DND-41 (cell line): ENCODE results near the gene TRAPPC2.

Experiments used
- ATAC-seq: fragments of 200-7000 bp; cut with Tn5 transposase; 3 replicates; pipeline ENCODE4 v1.9.1; 2021; ENCODE audit warnings: low read depth; ENCODE audit not compliant: insufficient read depth
- DNase-seq: peaks from one replicate; pipeline ENCODE4 v3.0.0-alpha.2; 2020
- H2AFZ ChIP-seq: 2 replicates; pipeline ENCODE4 v1.6.0; 2012; ENCODE audit warnings: low read depth, low read length
- H3K27ac ChIP-seq: 2 replicates; pipeline ENCODE4 v1.5.1; 2012; ENCODE audit warnings: low read length, inconsistent platforms
- H3K27me3 ChIP-seq: fragments of 200-600 bp; sonication (generic); 2 replicates; pipeline ENCODE4 v1.6.0; 2012; ENCODE audit warnings: low read length, mild to moderate bottlenecking, inconsistent platforms; ENCODE audit not compliant: insufficient read depth, poor library complexity
- H3K36me3 ChIP-seq: 2 replicates; pipeline ENCODE4 v1.5.1; 2012; ENCODE audit warnings: low read length, inconsistent platforms; ENCODE audit not compliant: insufficient read depth
- H3K4me1 ChIP-seq: 2 replicates; pipeline ENCODE4 v1.5.1; 2012; ENCODE audit warnings: mild to moderate bottlenecking, low read length; ENCODE audit not compliant: insufficient read depth
- H3K4me2 ChIP-seq: 2 replicates; pipeline ENCODE4 v1.6.0; 2012; ENCODE audit warnings: mild to moderate bottlenecking, moderate library complexity, low read length, inconsistent platforms; ENCODE audit not compliant: insufficient read depth
- H3K4me3 ChIP-seq, 2 experiments: fragments of 200-600 bp in 1 of 2; shearing (Covaris generic) in 1 of 2; 2 replicates each; pipeline ENCODE4 v1.5.1; 2012 to 2016; ENCODE audit warnings: inconsistent platforms in 2 of 2, low read length in 2 of 2, mild to moderate bottlenecking in 2 of 2, low read depth in 1 of 2, moderate library complexity in 1 of 2
- H3K79me2 ChIP-seq: 2 replicates; pipeline ENCODE4 v1.6.0; 2012; ENCODE audit warnings: low read length, inconsistent platforms; ENCODE audit not compliant: insufficient read depth
- H3K9ac ChIP-seq: 2 replicates; pipeline ENCODE4 v1.6.0; 2012; ENCODE audit warnings: low read depth, mild to moderate bottlenecking, inconsistent platforms, low read length, moderate library complexity
- H3K9me3 ChIP-seq: 2 replicates; pipeline ENCODE4 v1.5.1; 2012; ENCODE audit warnings: low read length, moderate library complexity, mild to moderate bottlenecking, inconsistent platforms; ENCODE audit not compliant: insufficient read depth, severe bottlenecking
- H4K20me1 ChIP-seq: 2 replicates; pipeline ENCODE4 v1.6.0; 2012; ENCODE audit warnings: low read length; ENCODE audit not compliant: insufficient read depth
- EZH2 ChIP-seq: IDR thresholded peaks from 3 replicates; pipeline ENCODE4 v1.6.1; 2012; ENCODE audit warnings: borderline replicate concordance, low read depth, mild to moderate bottlenecking, moderate library complexity, low read length, inconsistent platforms; ENCODE audit not compliant: severe bottlenecking
- TF ChIP-seq, protein P1 (sequence below): IDR thresholded peaks from 2 replicates; pipeline ENCODE4 v1.5.1; 2012; ENCODE audit warnings: borderline replicate concordance, low read length, moderate library complexity, mild to moderate bottlenecking; ENCODE audit not compliant: poor library complexity, severe bottlenecking; ENCODE audit errors: extremely low read depth

TRAPPC2 gene

DNA sequence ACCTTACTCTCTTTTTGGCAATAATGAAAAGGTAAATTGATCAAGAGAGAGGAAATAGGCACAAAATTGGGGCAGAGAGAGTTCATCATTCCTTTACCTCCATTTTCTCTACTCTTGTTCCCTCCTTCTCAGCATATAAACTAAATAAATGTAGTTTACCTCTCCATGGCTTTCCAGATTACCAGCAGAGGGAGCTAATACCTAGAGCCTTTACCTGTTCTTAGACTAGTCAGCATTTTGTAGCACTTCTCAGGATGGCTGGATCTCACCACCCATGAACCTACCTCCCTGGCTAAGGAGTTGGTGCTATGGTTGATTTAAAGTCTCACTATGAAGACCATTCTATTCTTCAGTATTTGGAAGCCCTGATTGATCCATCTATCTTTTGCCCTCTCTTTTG lies 15.8 kb upstream of the TRAPPC2 start:
- DNase-seq (no peak), ATAC-seq (peak; percentile 70)
- Histone ChIP-seq H2AFZ (no peak overlapping the region), H3K79me2 (no peaks in the 10 kb centered on the region), H3K4me3 (no peak overlapping the region), H4K20me1 (no peaks in the 10 kb centered on the region), H3K27ac (no peak overlapping the region), H3K4me1 (no peaks in the 10 kb centered on the region), H3K4me2 (no peak overlapping the region), H3K27me3 (no peaks in the 10 kb centered on the region), H3K9me3 (no peaks in the 10 kb centered on the region), H3K36me3 (peaks cover 55% of the 10 kb centered on the region), H3K9ac (no peak overlapping the region)
- TF ChIP-seq, protein P1, sequence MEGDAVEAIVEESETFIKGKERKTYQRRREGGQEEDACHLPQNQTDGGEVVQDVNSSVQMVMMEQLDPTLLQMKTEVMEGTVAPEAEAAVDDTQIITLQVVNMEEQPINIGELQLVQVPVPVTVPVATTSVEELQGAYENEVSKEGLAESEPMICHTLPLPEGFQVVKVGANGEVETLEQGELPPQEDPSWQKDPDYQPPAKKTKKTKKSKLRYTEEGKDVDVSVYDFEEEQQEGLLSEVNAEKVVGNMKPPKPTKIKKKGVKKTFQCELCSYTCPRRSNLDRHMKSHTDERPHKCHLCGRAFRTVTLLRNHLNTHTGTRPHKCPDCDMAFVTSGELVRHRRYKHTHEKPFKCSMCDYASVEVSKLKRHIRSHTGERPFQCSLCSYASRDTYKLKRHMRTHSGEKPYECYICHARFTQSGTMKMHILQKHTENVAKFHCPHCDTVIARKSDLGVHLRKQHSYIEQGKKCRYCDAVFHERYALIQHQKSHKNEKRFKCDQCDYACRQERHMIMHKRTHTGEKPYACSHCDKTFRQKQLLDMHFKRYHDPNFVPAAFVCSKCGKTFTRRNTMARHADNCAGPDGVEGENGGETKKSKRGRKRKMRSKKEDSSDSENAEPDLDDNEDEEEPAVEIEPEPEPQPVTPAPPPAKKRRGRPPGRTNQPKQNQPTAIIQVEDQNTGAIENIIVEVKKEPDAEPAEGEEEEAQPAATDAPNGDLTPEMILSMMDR: peak; percentile 57
- no peak for TF ChIP-seq EZH2

DNA sequence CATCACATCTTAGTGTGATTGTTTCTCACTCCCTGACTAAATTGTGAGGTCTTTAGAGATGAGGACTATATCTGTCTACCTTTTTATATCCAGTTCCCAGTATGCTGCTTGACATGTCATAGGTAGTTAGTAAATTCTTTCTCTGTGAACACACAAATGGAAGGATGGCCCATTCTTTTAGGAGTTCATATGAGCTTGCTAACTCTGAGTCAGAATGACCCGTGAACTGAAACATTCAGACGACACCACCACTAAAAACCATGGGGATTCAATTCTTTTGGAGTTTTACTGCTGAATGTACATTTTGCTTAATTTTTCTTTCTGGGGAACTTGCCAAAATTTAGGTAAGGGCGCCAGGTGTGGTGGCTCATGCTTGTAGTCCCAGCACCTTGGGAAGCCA lies 14.1 kb upstream of the TRAPPC2 start:
- no peaks in the 10 kb centered on the region for H4K20me1 ChIP-seq
- peaks cover 55% of the 10 kb centered on the region for H3K36me3 ChIP-seq
- H2AFZ ChIP-seq: no peak overlapping the region
- ATAC-seq (no peak), DNase-seq (no peak)
- no peak overlapping the region for H3K9ac ChIP-seq
- no peaks in the 10 kb centered on the region for H3K4me1 ChIP-seq
- no peak overlapping the region for H3K4me3 ChIP-seq
- H3K4me2 ChIP-seq: no peak overlapping the region
- H3K27me3 ChIP-seq: no peaks in the 10 kb centered on the region
- H3K9me3 ChIP-seq: no peaks in the 10 kb centered on the region
- no peak for TF ChIP-seq EZH2
- TF ChIP-seq, protein P1: no peak
- no peaks in the 10 kb centered on the region for H3K79me2 ChIP-seq
- H3K27ac ChIP-seq: no peak overlapping the region

DNA sequence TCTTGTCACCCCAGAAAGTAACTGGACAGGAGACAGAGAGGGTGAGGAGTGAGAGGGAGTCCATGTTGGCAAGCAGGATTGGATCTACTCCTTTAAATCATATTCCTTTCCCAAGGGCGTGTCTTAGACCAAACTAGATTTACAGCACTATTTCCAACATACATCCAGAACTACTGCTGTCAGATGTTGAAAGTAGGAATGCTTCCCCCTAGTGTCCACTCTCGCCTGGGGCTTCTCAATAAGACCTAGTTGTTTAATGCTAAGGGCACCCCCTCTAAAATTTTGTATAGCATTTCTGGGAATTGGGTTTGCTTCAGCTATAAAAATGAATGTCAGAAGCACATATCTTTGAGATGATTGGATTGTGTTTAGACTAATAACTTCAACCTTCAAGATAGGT lies 13.4 kb upstream of the TRAPPC2 start:
- Histone ChIP-seq H3K4me2 (no peak overlapping the region), H3K27ac (no peak overlapping the region), H3K27me3 (no peaks in the 10 kb centered on the region), H3K79me2 (no peaks in the 10 kb centered on the region), H2AFZ (no peak overlapping the region), H3K4me1 (no peaks in the 10 kb centered on the region), H3K9ac (no peak overlapping the region), H3K9me3 (no peaks in the 10 kb centered on the region), H3K4me3 (no peak overlapping the region), H3K36me3 (peaks cover 49% of the 10 kb centered on the region), H4K20me1 (no peaks in the 10 kb centered on the region)
- DNase-seq: peak; percentile 20
- TF ChIP-seq EZH2: no peak
- TF ChIP-seq, protein P1: peak; percentile 42
- ATAC-seq: no peak
